Astrocyte (in vitro differentiated cells and primary cell): ENCODE data around the gene EEF2KMT. TPM values are rescaled to one million over a fixed set of nuclear protein-coding genes. Genes with fewer than 3 reads are reported as not detected.
"Not testable (repeated sequence)": the region's sequence is repeated elsewhere in the genome, so short reads cannot be mapped to it uniquely, and the experiment has no call there.

ENCODE experiments used
- DNase-seq: peaks from one replicate; pipeline ENCODE4 v3.0.0-alpha.2; 2010; ENCODE audit warnings: low read depth
- FAIRE-seq: peaks from 2 replicates; lab custom pipeline; 2011; peaks lifted over from hg19 to GRCh38; lab: Jason Lieb, UNC
- H2AFZ ChIP-seq: 2 replicates; pipeline ENCODE4 v1.6.0; 2012; ENCODE audit warnings: low read depth, low read length, inconsistent platforms
- H3K27ac ChIP-seq: 2 replicates; pipeline ENCODE4 v1.5.1; 2011; ENCODE audit warnings: low read depth, low read length, inconsistent platforms
- H3K27me3 ChIP-seq: 2 replicates; pipeline ENCODE4 v1.6.0; 2011; ENCODE audit warnings: low read length, inconsistent platforms; ENCODE audit not compliant: insufficient read depth
- H3K36me3 ChIP-seq: 2 replicates; pipeline ENCODE4 v1.5.1; 2011; ENCODE audit warnings: low read length, inconsistent platforms; ENCODE audit not compliant: insufficient read depth
- H3K4me1 ChIP-seq: 2 replicates; pipeline ENCODE4 v1.5.1; 2011; ENCODE audit warnings: low read length, inconsistent platforms; ENCODE audit not compliant: insufficient read depth
- H3K4me2 ChIP-seq: 2 replicates; pipeline ENCODE4 v1.6.0; 2012; ENCODE audit warnings: low read length, inconsistent platforms
- H3K4me3 ChIP-seq: 2 replicates; pipeline ENCODE4 v1.5.1; 2011; ENCODE audit warnings: low read depth, mild to moderate bottlenecking, low read length, inconsistent platforms; ENCODE audit not compliant: insufficient read depth
- H3K79me2 ChIP-seq: 2 replicates; pipeline ENCODE4 v1.6.0; 2012; ENCODE audit warnings: mild to moderate bottlenecking, low read length, inconsistent platforms; ENCODE audit not compliant: insufficient read depth
- H3K9ac ChIP-seq: 2 replicates; pipeline ENCODE4 v1.6.0; 2012; ENCODE audit warnings: mild to moderate bottlenecking, low read length, inconsistent platforms
- H3K9me3 ChIP-seq: 2 replicates; pipeline ENCODE4 v1.5.1; 2012; ENCODE audit warnings: low read depth, mild to moderate bottlenecking, low read length, inconsistent platforms; ENCODE audit not compliant: insufficient read depth
- H4K20me1 ChIP-seq: 2 replicates; pipeline ENCODE4 v1.6.0; 2012; ENCODE audit warnings: low read length, inconsistent platforms; ENCODE audit not compliant: insufficient read depth
- H3K27ac Mint-ChIP-seq: one replicate; pipeline ENCODE4 v1.8.0; 2021; ENCODE audit warnings: mild to moderate bottlenecking, mixed read lengths; ENCODE audit not compliant: unreplicated experiment
- H3K27me3 Mint-ChIP-seq: one replicate; pipeline ENCODE4 v1.8.0; 2021; ENCODE audit warnings: low read depth, mixed read lengths; ENCODE audit not compliant: unreplicated experiment
- H3K36me3 Mint-ChIP-seq: one replicate; pipeline ENCODE4 v1.8.0; 2021; ENCODE audit warnings: low read depth, mixed read lengths; ENCODE audit not compliant: unreplicated experiment
- H3K4me1 Mint-ChIP-seq: one replicate; pipeline ENCODE4 v1.8.0; 2021; ENCODE audit warnings: low read depth, mixed read lengths; ENCODE audit not compliant: unreplicated experiment
- H3K4me3 Mint-ChIP-seq: one replicate; pipeline ENCODE4 v1.8.0; 2021; ENCODE audit warnings: mild to moderate bottlenecking, moderate library complexity, mixed read lengths; ENCODE audit not compliant: unreplicated experiment
- H3K9me3 Mint-ChIP-seq: one replicate; pipeline ENCODE4 v1.8.0; 2021; ENCODE audit warnings: mild to moderate bottlenecking, mixed read lengths; ENCODE audit not compliant: unreplicated experiment
- EZH2 ChIP-seq: IDR thresholded peaks from 2 replicates; pipeline ENCODE4 v1.6.1; 2012; ENCODE audit warnings: mild to moderate bottlenecking, low read length, inconsistent platforms; ENCODE audit not compliant: insufficient read depth
- total RNA-seq: library from RNA; stranded (reverse); gene quantifications from 2 replicates; pipeline ENCODE4 v1.2.1, GENCODE V29; 2021
- TF ChIP-seq, protein P1 (sequence below): IDR thresholded peaks from 2 replicates; pipeline ENCODE4 v1.5.1; 2011; ENCODE audit warnings: low read depth, mild to moderate bottlenecking, inconsistent platforms, low read length, moderate library complexity; ENCODE audit not compliant: insufficient read depth

The EEF2KMT gene
- total RNA-seq, 1 donor from 2014 or later = 9.2 TPM

DNA sequence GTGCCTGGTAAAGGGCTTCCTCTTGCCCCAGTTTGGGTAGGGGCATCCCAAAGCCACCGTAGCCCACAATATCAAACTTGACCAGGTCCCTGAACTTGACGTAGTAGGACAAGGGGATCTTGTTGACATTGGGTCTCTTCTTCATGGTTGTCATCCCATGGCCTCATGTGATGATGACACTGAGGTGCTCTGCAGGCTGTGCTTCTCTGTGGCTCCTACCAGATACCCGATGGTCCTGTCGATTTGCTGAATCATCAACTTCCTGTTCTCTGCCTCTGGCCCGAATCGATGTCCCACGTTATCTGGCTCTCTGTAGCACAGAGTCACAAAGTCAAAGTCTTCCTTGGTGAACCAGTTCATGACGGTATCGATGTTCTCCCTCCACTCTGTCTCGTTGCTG is 13.3 kb upstream of the EEF2KMT start:
- H3K4me1 ChIP-seq, H3K36me3 Mint-ChIP-seq, H3K79me2 ChIP-seq, H2AFZ ChIP-seq, H3K9ac ChIP-seq, H3K9me3 ChIP-seq, H3K27me3 Mint-ChIP-seq, DNase-seq, H3K36me3 ChIP-seq, H3K9me3 Mint-ChIP-seq, FAIRE-seq, H3K4me3 ChIP-seq, H3K27me3 ChIP-seq, H3K27ac ChIP-seq, H3K4me1 Mint-ChIP-seq, H3K4me3 Mint-ChIP-seq, H3K4me2 ChIP-seq, H4K20me1 ChIP-seq, H3K27ac Mint-ChIP-seq: not testable (repeated sequence)

DNA sequence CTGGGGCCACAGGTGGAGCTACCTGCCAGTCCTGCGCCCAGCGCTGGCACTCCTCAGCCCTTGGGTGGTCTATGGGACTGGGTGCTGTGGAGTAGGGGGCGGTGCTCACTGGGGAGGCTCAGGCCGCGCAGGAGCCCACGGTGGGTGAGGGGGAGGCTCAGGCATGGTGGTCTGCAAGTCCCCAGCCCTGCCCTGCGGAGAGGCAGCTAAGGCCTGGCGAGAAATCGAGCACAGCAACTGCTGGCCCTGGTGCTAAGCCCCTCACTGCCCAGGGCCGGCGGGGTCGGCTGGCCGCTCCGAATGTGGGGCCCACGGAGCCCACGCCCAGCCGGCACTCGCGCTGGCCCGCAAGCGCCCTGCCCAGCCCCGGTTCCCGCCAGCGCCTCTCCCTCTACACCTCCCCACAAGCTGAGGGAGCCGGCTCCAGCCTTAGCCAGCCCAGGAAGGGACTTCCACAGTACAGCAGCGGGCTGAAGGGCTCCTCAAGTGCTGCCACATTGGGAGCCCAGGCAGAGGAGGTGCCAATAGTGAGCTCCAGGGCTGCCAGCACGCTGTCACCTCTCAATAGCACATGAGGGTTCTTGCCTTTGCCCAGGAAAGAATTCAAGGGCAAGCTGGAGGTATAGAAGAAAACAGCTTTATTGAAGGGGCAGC is 11.0 kb upstream of the EEF2KMT start:
- Mint-ChIP-seq H3K4me3 (no peak overlapping the region), H3K27ac (no peak overlapping the region), H3K36me3 (no peaks in the 10 kb centered on the region), H3K4me1 (no peaks in the 10 kb centered on the region), H3K9me3 (no peaks in the 10 kb centered on the region), H3K27me3 (peaks cover 5% of the 10 kb centered on the region)
- Histone ChIP-seq H2AFZ (no peak overlapping the region), H4K20me1 (no peaks in the 10 kb centered on the region), H3K4me2 (no peak overlapping the region), H3K4me1 (no peaks in the 10 kb centered on the region), H3K79me2 (no peaks in the 10 kb centered on the region), H3K36me3 (no peaks in the 10 kb centered on the region), H3K27me3 (no peaks in the 10 kb centered on the region), H3K4me3 (no peak overlapping the region), H3K9me3 (no peaks in the 10 kb centered on the region), H3K27ac (no peak overlapping the region), H3K9ac (no peak overlapping the region)
- DNase-seq = no peak
- no peak for FAIRE-seq
- TF ChIP-seq, protein P1, sequence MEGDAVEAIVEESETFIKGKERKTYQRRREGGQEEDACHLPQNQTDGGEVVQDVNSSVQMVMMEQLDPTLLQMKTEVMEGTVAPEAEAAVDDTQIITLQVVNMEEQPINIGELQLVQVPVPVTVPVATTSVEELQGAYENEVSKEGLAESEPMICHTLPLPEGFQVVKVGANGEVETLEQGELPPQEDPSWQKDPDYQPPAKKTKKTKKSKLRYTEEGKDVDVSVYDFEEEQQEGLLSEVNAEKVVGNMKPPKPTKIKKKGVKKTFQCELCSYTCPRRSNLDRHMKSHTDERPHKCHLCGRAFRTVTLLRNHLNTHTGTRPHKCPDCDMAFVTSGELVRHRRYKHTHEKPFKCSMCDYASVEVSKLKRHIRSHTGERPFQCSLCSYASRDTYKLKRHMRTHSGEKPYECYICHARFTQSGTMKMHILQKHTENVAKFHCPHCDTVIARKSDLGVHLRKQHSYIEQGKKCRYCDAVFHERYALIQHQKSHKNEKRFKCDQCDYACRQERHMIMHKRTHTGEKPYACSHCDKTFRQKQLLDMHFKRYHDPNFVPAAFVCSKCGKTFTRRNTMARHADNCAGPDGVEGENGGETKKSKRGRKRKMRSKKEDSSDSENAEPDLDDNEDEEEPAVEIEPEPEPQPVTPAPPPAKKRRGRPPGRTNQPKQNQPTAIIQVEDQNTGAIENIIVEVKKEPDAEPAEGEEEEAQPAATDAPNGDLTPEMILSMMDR = no peak
- TF ChIP-seq EZH2 = no peak

DNA sequence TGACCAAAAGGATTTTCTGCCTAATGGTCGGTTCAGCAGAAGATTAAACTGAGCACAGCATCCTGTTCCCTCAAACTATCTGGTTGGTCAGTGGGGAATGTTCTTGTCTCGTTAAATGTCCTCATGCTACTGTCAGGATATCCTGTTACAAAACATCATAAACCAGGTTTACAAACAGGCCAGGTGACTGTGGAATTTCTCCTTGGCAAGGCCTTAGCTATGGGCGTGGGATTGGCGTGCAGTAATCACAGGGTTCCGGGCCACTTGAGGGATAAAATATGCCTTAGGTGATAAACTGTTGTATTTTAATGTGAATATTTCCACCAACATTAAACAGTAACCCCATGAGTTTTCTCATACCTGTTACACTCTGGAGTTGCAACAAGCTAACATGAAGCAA is 7.4 kb upstream of the EEF2KMT start:
- not testable (repeated sequence) for H3K4me1 Mint-ChIP-seq, H3K9ac ChIP-seq, H3K27ac Mint-ChIP-seq, H3K9me3 Mint-ChIP-seq, H4K20me1 ChIP-seq, H3K27me3 Mint-ChIP-seq, H3K4me3 ChIP-seq, H3K4me2 ChIP-seq, H3K4me1 ChIP-seq, H3K27ac ChIP-seq, H3K79me2 ChIP-seq, H3K36me3 Mint-ChIP-seq, H3K27me3 ChIP-seq, DNase-seq, H3K4me3 Mint-ChIP-seq, H3K36me3 ChIP-seq, H3K9me3 ChIP-seq, FAIRE-seq, H2AFZ ChIP-seq

DNA sequence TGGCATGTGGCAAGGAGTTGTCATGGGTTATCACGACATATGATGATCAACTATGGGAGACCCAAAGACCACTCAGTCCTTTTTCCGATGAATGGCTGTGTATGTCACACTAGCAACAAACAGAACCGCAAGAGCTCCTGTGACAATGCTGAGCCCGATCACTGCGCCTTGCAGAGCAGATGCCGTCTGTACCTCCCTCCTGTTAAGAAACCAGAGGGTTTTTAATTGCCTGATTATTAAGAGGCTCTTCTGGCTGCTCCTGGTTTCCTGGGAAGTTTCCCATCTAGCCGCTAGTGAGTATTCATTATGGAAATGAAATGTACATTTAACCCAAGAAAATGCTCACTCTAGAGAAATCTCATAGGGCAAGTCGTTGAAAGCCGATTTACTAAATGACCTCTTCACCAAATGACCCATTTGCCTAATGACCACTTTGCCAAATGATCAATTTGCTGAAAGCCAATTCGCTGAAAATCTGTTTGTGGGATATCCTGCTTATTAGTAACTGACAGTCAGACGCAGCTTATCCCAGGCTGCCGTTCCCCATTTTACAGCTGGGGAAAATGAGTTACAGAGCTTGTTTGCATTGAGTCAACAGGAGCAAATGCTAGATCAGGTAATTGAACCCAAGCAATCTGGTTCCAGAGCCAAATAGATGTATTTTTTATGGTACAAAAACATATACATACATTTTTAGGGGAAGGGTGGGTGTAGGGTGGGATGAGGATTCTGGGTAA is 5.9 kb upstream of the EEF2KMT start:
- H3K9me3 Mint-ChIP-seq, H3K9ac ChIP-seq, H3K9me3 ChIP-seq, H3K27ac ChIP-seq, H3K27me3 Mint-ChIP-seq, H3K27me3 ChIP-seq, H3K4me1 Mint-ChIP-seq, DNase-seq, H3K4me3 Mint-ChIP-seq, H3K4me1 ChIP-seq, H3K36me3 Mint-ChIP-seq, H3K79me2 ChIP-seq, FAIRE-seq, H3K27ac Mint-ChIP-seq, H2AFZ ChIP-seq, H3K4me2 ChIP-seq, H4K20me1 ChIP-seq, H3K36me3 ChIP-seq, H3K4me3 ChIP-seq: not testable (repeated sequence)

DNA sequence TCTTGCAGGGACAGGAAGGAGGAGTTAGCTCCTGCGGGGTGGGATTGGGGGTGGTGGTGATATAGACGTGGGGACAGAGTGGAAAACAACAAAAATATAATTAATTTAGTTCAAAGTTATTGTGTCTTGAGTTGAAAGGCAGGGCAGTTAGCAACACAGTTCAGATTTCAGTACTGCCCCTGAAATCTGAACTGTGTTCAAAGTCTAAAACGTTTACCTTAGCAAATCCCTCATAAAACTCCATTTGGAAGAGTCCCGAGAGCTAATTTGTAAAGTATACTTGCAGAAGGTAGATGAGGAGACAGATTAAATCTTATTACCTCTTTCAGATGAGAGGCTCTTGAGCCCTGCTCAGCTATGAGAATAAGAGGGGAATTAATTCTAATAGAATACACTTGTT is 1.6 kb upstream of the EEF2KMT start:
- H3K27me3 Mint-ChIP-seq, H3K36me3 Mint-ChIP-seq, FAIRE-seq, H3K9me3 Mint-ChIP-seq, H3K27ac ChIP-seq, H3K36me3 ChIP-seq, H3K4me2 ChIP-seq, H3K9ac ChIP-seq, H3K27me3 ChIP-seq, DNase-seq, H3K4me1 Mint-ChIP-seq, H4K20me1 ChIP-seq, H3K4me1 ChIP-seq, H3K4me3 ChIP-seq, H3K9me3 ChIP-seq, H3K79me2 ChIP-seq, H3K27ac Mint-ChIP-seq, H2AFZ ChIP-seq: not testable (repeated sequence)
- peak overlapping the region; percentile 80 for H3K4me3 Mint-ChIP-seq
